Endometrial microvascular endothelial cells (primary cell): ENCODE results near the gene ZDHHC12. TPM values are rescaled to one million over a fixed set of nuclear protein-coding genes. Genes with fewer than 3 reads are reported as not detected.

ENCODE experiments used
- in situ Hi-C: cut with HindIII; loops from 2 replicates; pipeline ENCODE4 v1.10.0; 2017; ENCODE audit warnings: low sequenced_read_pairs, low pct_unique_long_range_greater_than_20kb; ENCODE audit errors: inconsistent ontology term
- total RNA-seq: library from RNA; depleted of rRNA; stranded (reverse); fragments of >200 nt; gene quantifications from one replicate; pipeline ENCODE4 v1.2.3, GENCODE V29; 2015; ENCODE audit errors: inconsistent ontology term

Gene ZDHHC12, protein sequence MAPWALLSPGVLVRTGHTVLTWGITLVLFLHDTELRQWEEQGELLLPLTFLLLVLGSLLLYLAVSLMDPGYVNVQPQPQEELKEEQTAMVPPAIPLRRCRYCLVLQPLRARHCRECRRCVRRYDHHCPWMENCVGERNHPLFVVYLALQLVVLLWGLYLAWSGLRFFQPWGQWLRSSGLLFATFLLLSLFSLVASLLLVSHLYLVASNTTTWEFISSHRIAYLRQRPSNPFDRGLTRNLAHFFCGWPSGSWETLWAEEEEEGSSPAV
- total RNA-seq, result 101 TPM

DNA sequence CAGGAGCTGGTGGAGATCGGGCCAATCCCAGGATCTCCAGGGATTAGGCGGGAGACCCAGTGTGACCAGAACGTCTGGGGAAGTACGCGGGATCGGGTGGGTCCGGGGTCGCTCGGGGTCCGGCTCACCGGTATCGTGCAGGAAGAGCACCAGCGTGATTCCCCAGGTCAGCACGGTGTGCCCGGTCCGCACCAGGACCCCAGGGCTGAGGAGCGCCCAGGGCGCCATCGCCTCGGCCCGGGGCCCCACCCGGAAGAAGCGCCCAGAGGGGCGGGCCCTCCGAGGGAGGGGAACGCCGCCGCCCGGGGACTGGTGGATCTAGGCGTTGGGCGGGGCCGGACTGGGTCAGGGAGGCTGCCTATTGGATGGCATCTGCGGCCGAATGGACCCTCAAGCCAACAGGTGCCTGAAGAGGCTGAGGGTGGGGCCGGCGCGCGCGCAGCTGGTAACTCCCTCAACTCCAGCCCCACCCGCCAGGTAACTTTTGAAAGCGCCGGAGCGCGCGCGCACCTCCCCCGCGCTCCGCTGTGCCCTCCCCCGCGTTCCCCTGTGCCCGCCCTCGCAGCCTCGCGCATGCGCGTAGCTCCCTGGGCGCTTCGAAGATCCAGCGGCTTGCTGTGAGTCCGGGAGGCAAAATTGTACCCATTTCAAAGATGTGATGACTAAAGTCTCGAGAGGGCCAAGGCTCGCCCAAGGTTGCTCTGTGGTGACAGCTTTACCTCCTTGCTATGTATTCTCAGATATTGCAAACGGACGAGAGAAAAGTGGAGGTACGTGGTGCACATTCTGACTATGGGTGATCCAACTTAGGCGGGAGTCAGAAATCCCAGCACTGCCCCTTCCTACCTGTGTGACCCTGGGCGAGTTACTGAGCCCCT, at the start of gene ZDHHC12:
Gene ZDHHC12, minus strand, starts transcription at position 262 of the 878 bp plus-strand sequence. Its CDS starts 34 bp downstream, at position 228.
- in situ Hi-C loops, result no loop called here

DNA sequence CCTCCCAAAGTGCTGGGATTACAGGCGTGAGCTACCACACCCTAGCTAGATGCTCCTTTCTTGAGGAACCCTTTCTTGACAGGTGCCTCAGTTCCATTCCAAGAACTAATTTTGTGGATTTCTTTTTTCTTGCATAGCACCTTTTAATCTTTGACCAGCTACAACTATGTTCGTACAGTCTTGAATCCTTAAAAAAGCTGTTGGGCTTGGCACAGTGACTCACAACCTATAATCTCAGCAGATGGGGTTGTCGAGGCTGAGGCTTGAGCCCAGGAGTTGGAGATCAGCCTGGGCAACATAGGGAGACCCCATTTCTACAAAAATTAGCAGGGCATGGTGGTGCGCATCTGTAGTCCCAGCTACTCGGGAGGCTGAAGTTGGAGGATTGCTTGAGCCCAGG, 49.1 kb upstream of the ZDHHC12 start:
- in situ Hi-C loops, result no loop called here

DNA sequence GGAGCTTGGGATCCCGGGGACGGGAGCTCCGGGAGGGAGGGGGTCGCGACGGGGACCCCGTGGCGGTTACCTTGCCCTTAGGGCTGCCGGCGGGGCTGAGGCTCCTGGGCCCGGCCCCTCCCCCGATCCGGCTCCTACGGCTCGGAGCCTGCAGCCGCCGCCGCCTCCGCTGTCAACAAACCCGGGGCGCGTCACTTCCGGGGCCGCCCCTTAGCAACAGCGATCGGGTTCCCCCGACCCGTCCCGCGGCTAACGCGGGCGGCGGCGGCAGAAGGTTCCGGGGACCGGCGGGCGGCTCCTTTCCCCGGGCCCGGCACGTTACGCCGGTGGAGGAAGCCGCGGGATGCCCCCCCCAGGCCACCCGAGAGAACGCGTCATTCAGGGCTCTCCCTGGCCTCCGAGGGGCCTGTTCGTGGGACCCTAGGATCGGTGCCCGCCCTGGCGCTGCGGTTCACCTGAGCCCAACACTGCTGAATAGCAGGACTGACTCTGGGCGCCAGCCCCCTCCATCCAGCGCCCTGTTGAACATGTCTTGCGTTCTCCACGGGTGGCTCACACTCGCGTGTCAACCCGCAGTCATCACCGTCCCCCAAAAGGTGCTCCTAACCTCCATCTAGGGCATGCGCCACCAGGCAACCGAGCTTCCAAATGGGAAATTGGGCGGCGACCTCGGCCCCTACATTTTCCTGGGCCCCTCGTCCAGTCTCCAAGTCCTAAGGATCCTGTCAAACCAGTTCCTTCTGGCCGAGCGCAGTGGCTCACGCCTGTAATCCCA, 48.0 kb upstream of the ZDHHC12 start, which contains the start of gene ZER1:
Gene ZER1, minus strand, starts transcription at position 183 of the 775 bp plus-strand sequence. CDS start 16,362 bp downstream, outside the sequence.
- in situ Hi-C loops, result no loop called here

DNA sequence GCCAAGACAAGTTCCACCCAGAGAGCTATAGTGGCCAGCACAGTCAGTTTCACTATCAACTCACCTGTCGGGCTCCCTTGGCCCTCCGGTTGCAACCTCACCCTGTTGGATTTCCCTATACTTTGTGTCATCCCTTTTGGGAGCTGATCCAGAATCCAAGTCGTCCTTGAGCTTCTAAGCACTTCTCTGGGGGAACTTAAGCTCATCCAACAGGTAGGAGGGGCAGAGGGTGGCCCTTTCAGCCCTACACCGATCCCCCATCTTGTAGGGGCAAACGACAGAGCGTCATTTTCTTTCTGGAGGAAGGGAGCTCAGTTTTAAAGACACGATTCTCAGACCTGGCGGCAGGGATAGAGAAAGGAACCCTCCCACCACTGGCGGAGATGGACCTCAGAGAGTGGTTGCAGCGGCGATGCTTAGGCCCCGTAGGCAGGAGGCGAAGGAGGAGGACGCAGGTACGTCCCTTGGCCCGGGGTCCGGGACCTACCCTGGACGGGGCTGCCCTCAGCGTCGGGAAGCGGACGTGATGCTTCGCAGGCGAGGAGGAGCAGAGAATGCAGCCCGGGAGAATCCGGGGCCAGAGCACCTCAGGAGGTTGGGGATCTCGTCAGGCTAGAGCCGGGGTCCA, 47.3 kb upstream of the ZDHHC12 start:
- in situ Hi-C loops, result no loop called here

DNA sequence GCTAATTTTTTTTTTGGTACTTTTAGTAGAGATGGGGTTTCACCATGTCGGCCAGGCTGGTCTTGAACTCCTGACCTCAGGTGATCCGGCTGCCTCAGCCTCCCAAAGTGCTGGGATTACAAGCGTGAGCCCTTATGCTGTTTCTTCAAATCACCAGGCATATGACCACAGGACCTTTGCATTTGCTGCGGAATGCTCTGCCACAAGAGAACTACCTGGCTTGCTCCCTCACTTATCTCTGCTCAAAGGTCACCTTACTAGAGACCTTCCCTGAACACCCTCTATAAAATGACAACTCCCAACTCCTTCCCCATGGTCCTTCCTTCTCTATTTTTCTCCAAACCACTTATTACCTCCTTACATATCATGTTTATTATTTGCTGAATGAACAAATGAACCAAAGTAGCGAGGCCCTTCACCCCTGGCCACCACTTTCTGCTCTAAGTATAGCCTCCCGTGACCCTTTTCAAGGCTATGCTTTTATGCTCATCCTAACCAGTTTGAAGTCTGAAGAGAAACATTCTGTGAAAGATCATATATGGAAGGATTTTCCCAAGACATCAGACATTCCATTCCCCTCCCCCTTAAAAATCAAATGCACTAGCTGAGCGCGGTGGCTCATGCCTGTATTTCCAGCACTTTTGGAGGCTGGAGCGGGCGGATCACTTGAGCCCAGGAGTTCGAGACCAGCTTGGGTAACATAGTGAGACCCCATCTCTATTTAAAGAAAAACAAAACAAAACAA, 46.5 kb upstream of the ZDHHC12 start:
- in situ Hi-C loops, result no loop called here

DNA sequence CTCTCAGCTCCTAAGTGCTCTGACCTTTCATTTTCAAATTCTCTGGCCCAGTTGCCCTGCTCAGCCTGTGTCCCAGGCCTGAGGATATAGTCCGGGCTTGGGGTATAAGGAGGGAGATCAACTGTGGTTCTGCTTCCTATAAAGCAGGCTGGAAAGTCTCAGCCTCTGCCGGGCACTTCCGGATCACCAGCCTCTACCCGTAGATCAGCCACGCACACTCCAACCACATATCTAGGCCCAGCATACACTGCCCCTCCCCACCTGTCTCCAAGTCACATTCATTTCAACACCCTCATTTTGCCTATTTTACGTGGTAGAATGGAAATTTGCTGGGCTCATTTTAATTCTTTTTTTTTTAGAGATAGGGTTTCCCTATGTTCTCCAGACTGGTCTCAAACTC, 44.7 kb upstream of the ZDHHC12 start:
- in situ Hi-C loops, result no loop called here

DNA sequence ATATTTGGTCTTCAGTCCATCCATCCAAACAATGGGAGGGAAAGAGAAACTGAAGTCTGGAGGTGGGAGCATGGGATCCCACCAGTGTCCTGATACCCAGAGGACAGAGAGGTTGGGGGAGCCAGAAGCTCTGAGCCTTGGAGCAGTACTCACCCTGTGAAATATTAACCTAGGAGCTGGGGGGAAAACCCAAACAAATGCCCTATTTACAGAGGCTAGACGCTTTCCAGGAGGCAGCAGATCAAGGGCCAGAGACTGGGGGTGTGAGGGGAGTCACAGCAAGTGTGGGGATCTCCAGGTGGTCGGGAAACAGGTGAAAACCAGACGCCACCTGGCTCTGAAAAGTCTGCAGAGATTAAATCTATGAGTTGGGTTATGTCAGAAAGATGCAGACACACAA, 41.6 kb upstream of the ZDHHC12 start:
- in situ Hi-C loops, result no loop called here

DNA sequence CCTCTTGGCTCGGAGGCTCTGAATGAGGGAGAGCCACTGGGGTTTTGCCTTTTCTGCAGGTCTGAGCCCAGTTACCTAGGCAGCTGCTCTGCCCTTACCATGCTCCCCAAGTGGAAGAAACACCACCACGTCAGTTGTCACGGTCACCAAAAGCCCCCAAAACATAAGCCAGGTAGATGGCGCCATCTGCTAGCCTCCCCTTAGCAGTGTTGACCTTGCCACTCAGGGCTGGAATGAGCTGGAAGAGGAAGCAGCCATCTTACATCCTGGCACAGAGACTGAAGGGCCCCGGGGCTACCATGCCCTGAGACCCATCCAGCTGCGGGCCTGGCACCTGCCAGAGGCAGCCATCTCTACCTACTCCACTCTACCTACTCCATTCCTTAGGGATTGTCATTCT, 40.4 kb upstream of the ZDHHC12 start:
- in situ Hi-C loops, result no loop called here

DNA sequence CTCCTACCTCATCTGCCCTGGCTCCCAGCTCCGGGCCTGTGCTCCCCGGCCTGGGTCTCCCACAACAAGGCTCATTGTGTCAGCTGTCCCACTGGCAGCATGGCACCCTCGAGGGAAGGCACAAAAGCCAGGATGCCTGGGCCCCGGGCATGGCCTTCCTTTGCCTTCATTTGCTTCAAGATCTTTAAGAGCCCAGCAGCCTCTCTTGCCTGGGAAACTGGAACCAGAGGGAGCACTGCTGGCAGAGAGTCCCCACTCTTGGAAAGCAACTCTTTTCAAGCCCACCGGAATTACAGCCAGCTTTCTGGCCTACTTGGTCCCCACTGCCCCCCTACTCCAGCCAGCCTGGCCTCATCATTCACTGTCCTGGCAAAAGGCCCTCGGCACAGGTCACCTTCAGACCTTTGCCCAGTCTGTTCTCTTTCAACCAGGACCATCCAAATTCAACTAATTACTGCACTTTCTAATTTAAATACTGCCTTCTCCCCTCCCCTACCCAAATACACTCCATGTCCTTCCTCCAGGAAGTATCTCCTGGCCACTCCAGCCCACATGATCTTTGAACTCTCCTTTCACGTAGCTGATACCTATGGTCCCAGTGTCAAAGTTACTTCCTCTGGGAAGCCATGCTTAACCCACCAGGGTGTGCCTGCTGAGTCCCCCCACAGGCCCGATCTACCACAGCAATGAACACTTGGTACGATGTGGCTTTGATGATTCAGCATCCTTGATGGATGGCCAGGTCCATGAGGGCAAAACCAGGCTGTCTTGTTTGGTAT, 38.9 kb upstream of the ZDHHC12 start:
- in situ Hi-C loops, result no loop called here

DNA sequence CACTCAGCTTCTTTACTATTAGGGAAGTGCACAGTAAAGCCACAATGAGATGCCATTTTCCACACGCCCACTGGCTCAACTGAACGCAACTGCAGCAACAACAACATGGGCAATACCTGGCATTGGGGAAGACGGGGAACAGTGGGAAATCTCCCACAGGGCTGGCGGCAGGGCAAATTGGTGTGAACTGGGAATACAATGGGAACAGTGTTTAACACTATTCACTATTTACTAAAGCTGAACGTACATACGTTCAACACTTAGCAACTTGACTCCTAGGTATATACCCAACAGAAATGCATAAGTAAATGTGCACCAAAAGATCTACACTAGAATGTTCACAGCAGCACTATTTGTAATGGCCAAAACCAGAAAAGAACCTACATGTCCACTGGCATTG, 33.7 kb upstream of the ZDHHC12 start:
- in situ Hi-C loops, result no loop called here

DNA sequence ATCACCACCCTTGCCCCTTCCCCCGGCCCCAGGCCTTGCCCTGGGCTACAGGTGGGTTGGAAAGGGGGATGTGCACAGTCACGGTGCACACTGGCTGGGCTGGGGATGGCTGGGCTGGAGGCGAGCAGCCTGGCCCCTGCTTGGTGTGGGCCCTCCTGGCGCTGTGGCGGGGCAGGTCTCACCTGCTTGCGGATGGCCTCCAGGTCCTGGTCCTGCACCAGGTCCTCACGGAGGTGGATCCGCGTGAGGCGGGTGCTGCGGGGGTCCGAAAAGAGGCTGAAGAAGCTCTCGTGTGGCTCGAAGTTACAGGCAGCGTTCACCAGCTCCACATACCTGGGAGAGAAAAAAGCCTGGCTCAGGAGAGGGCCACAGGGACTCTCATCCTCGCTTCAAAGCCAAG, 29.7 kb upstream of the ZDHHC12 start:
- in situ Hi-C loops, result no loop called here

DNA sequence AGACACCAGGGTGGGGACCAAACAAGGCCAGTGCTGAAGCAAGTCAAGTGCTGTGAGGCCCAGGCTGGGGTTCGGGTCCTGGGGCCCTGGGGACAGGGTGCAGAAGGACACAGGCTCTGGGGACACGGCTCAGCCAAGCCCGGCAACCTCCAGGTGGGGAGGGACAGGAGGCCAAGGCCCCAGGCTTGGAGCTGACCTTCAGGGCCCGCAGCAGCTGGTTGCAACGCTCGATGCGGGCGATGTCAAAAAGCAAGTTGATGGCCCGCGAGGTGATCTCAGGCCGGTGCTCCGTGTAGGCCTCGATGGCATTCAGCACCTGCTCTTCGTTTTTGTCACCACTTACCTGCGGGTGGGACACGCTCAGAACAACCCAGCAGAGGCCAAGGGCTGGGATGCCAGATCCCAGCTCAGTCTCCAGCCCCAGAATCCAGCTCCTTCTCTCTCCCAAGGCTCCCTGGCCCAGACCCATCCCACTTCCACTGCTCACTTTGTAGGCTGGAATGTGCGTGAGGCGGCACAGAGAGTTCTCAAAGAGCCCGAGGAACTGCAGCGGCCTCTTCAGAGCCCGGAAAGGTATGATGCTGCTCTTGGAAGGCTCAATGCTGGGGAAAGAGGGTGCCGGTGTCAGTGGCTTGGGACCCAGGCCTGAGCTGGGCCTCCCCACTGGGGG, 27.1 kb upstream of the ZDHHC12 start:
- in situ Hi-C loops, result no loop called here

DNA sequence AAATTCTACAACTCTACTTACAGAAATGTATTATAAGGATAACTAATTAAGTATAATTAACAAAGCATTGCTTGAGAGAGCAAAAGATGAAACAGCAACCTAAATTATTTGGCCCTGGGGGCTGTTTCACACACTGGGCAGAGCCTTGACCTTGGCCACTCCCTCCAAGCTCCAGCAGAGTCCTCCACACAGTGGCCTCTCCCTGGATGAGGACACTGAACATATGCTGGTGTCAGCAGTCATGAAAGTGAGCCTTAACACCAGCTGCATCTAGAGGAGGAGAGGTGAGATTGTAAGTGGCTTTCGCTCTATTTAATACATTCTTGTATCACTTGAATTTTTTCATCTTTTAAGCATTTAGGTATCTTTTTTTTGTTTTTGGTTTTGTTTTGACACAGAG, 23.3 kb upstream of the ZDHHC12 start:
- in situ Hi-C loops, result no loop called here

DNA sequence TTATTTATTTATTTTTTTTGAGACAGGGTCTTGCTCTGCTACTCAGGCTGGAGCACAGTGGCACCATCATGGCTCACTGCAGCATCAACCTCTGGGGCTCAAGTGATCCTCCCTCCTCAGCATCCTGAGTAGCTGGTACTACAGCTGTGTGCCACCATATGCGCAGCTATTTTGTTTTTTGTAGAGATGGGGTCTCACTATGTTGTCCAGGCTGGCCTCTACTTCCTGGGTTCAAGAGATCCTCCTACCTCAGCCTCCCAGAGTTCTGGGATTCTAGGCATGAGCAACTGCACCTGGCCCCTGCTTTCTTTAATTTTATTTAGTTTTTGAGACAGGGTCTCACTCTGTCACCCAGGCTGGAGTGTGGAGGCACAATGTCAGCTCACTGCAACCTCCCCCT, 19.5 kb upstream of the ZDHHC12 start:
- in situ Hi-C loops, result no loop called here

DNA sequence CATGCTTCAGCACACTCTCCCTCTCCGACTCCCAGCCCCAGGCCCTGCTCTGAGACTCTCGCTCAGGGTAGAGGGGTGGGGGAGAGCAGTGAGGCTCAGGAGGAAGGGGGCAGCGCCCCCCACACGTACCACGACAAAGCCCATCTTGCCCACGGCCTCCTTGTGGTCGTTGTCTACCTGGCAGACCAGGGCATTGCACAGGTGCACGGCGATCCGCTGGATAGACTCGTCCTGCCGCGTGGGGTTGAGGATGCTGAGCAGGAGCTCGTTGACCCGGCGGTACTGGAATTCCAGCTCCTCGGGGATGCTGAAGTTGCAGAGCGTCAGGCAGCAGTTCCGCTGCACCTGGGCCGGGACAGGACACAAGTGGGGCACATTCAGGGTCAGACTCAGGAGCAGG, 18.5 kb upstream of the ZDHHC12 start:
- in situ Hi-C loops, result no loop called here

DNA sequence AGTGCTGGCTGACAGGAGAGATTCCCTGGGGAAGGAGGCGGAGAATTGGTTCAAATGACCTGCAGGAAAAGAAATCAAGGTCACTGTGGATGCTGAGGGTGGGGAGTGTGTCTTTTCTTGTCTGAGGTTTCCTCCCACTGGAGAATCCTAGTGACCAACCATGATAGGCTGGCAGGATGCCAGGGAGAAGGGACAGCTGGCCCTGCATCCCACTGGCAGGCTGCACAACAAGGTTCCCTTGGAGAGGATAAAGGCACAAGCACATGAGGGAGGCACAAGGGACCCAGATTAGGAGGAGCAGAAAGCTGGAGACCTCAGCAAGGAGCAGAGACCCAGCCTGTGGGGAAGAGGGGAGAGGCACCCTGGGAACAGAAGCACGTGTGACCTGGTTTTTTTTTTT, 11.4 kb upstream of the ZDHHC12 start:
- in situ Hi-C loops, result no loop called here

DNA sequence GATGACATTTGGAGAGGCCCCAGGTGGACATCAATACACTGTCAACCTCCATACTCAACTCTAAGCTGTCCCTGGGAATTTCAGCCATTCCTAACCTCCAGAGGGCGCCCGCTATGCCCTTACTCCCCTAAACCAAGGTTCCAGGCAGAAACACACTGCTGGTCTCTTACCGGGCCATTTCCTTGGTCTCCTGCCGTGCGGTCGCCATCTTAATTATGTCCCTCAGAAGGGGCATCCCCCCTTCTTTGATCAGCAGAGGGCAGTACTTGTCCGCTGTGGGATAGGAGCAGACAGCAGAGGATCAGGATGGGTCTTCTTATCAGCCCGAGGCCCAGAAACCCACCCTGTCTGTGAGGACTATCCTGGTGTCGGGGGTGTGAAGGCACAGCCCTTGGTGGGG, 9.3 kb upstream of the ZDHHC12 start:
- in situ Hi-C loops, result no loop called here
